HEK293 (cell line): ENCODE results near the gene NOS1AP.
A peak's percentile ranks its signal among the peaks of the same experiment; 100 is the strongest.

Experiments
- CTCF ChIA-PET: fragments of 350-600 bp; formaldehyde crosslinking; extraction: SDS; loops from one replicate; lab custom pipeline; 2021; ENCODE audit warnings: antibody characterized with exemption; lab: Yijun Ruan, JAX
- POLR2A ChIA-PET: fragments of 300-600 bp; formaldehyde crosslinking; extraction: SDS; loops from one replicate; lab custom pipeline; 2020; ENCODE audit warnings: antibody characterized with exemption, inconsistent platforms; lab: Yijun Ruan, JAX
- H3K27ac ChIP-seq: fragments of 200-500 bp; sonication (Bioruptor generic); 2 replicates; pipeline ENCODE4 v1.5.1; 2014; ENCODE audit warnings: low read depth, low read length, control low read depth, inconsistent platforms; ENCODE audit errors: extremely low read depth
- H3K36me3 ChIP-seq, 2 experiments: fragments of 200-500 bp in 1 of 2; sonication (Bioruptor generic) in 1 of 2; 1 replicate in 1 of 2; 2 replicates in 1 of 2; pipeline ENCODE4 v1.5.1; 2014 to 2017; ENCODE audit warnings: inconsistent platforms in 2 of 2, low read length in 2 of 2; ENCODE audit not compliant: control insufficient read depth in 2 of 2, insufficient read depth in 1 of 2
- H3K4me1 ChIP-seq: fragments of 200-500 bp; sonication (Bioruptor generic); 2 replicates; pipeline ENCODE4 v1.5.1; 2014; ENCODE audit warnings: mild to moderate bottlenecking, low read length, inconsistent platforms; ENCODE audit not compliant: control insufficient read depth, insufficient read depth
- H3K4me3 ChIP-seq: 2 replicates; pipeline ENCODE4 v1.5.1; 2011; ENCODE audit warnings: low read depth, mild to moderate bottlenecking, control low read depth, low read length, moderate library complexity
- H3K9me3 ChIP-seq: fragments of 200-500 bp; sonication (Bioruptor generic); 2 replicates; pipeline ENCODE4 v1.5.1; 2014; ENCODE audit warnings: low read depth, low read length, inconsistent platforms; ENCODE audit not compliant: control insufficient read depth, insufficient read depth
- IKZF3 ChIP-seq: fragments of 450-650 bp; IDR thresholded peaks from 2 replicates; pipeline ENCODE4 v1.5.0; 2018; ENCODE audit warnings: missing biosample characterization, mild to moderate bottlenecking, missing genetic modification characterization, moderate library complexity
- SETDB1 ChIP-seq: IDR thresholded peaks from one replicate; pipeline ENCODE4 v1.6.1; 2017; ENCODE audit warnings: mild to moderate bottlenecking, low read length, moderate library complexity, mixed read lengths; ENCODE audit not compliant: insufficient read length
- TCF7L2 ChIP-seq: IDR thresholded peaks from 2 replicates; pipeline ENCODE4 v1.6.1; 2011; ENCODE audit warnings: low read depth, mild to moderate bottlenecking, inconsistent platforms, low read length, moderate library complexity, borderline replicate concordance
- ZBTB10 ChIP-seq: fragments of 450-650 bp; formaldehyde crosslinking; IDR thresholded peaks from 2 replicates; pipeline ENCODE4 v1.5.1; 2016; ENCODE audit warnings: missing biosample characterization, missing genetic modification characterization
- ZNF221 ChIP-seq: fragments of 450-650 bp; formaldehyde crosslinking; IDR thresholded peaks from 2 replicates; pipeline ENCODE4 v1.5.1; 2017; ENCODE audit warnings: missing biosample characterization, missing genetic modification characterization, borderline replicate concordance
- ZNF223 ChIP-seq: fragments of 450-650 bp; formaldehyde crosslinking; IDR thresholded peaks from 2 replicates; pipeline ENCODE4 v1.5.1; 2016; ENCODE audit warnings: missing biosample characterization, missing genetic modification characterization
- ZNF266 ChIP-seq: fragments of 450-650 bp; formaldehyde crosslinking; IDR thresholded peaks from 2 replicates; pipeline ENCODE4 v1.5.1; 2016; ENCODE audit warnings: missing biosample characterization, missing genetic modification characterization, low read depth
- ZNF280D ChIP-seq: fragments of 450-650 bp; formaldehyde crosslinking; IDR thresholded peaks from 2 replicates; pipeline ENCODE4 v1.5.1; 2016; ENCODE audit warnings: missing biosample characterization, missing genetic modification characterization
- ZNF366 ChIP-seq: fragments of 450-650 bp; formaldehyde crosslinking; conservative IDR thresholded peaks from 2 replicates; pipeline ENCODE4 v1.5.1; 2016; ENCODE audit warnings: missing biosample characterization, missing genetic modification characterization
- ZNF394 ChIP-seq: fragments of 450-650 bp; formaldehyde crosslinking; IDR thresholded peaks from 2 replicates; pipeline ENCODE4 v1.5.1; 2016; ENCODE audit warnings: missing biosample characterization, missing genetic modification characterization, mild to moderate bottlenecking, moderate library complexity, borderline replicate concordance
- ZNF488 ChIP-seq: fragments of 450-650 bp; formaldehyde crosslinking; IDR thresholded peaks from 2 replicates; pipeline ENCODE4 v1.5.1; 2016; ENCODE audit warnings: missing biosample characterization, missing genetic modification characterization
- ZNF549 ChIP-seq: fragments of 450-650 bp; IDR thresholded peaks from 2 replicates; pipeline ENCODE4 v1.5.1; 2018; ENCODE audit warnings: missing biosample characterization, missing genetic modification characterization, mild to moderate bottlenecking, inconsistent platforms, moderate library complexity
- ZNF596 ChIP-seq: fragments of 450-650 bp; IDR thresholded peaks from 2 replicates; pipeline ENCODE4 v1.5.0; 2018; ENCODE audit warnings: missing biosample characterization, mild to moderate bottlenecking, missing genetic modification characterization, moderate library complexity
- ZNF792 ChIP-seq: fragments of 450-650 bp; formaldehyde crosslinking; IDR thresholded peaks from 2 replicates; pipeline ENCODE4 v1.5.1; 2016; ENCODE audit warnings: missing biosample characterization, missing genetic modification characterization
- ZSCAN18 ChIP-seq: fragments of 450-650 bp; formaldehyde crosslinking; IDR thresholded peaks from 2 replicates; pipeline ENCODE4 v1.5.1; 2016; ENCODE audit warnings: missing biosample characterization, missing genetic modification characterization
- ZSCAN23 ChIP-seq: fragments of 450-650 bp; formaldehyde crosslinking; IDR thresholded peaks from 2 replicates; pipeline ENCODE4 v1.5.1; 2016; ENCODE audit warnings: missing biosample characterization, missing genetic modification characterization

Gene NOS1AP

GRCh38 chr1:162416215-162416614, 346.7 kb downstream of the NOS1AP start:
- Histone ChIP-seq H3K4me1 (no peaks in the 10 kb centered on the region), H3K36me3 (no peaks in the 10 kb centered on the region), H3K27ac (no peak overlapping the region), H3K4me3 (no peak overlapping the region), H3K9me3 (no peaks in the 10 kb centered on the region)
- ChIA-PET CTCF (no interaction called here), POLR2A (no interaction called here)
- peak; percentile 45; the same call in 1 of the 2 replicates for TF ChIP-seq ZNF366 (tag by site-specific recombination)
- no peak for TF ChIP-seq ZNF221

GRCh38 chr1:162416909-162417308, 347.4 kb downstream of the NOS1AP start:
- H3K4me3 ChIP-seq: no peak overlapping the region
- ChIA-PET CTCF (no interaction called here), POLR2A (no interaction called here)
- no peak for TF ChIP-seq ZSCAN18
- no peak for TF ChIP-seq ZNF266 (tag by site-specific recombination)
- TF ChIP-seq ZBTB10: no peak
- TF ChIP-seq ZNF223 (tag by site-specific recombination): no peak
- TF ChIP-seq, all 188 proteins: peak for 0
- Histone ChIP-seq H3K27ac (no peak overlapping the region), H3K36me3 (no peaks in the 10 kb centered on the region), H3K9me3 (no peaks in the 10 kb centered on the region), H3K4me1 (no peaks in the 10 kb centered on the region)

GRCh38 chr1:162417650-162418049, 348.2 kb downstream of the NOS1AP start:
- Histone ChIP-seq H3K36me3 (no peaks in the 10 kb centered on the region), H3K4me3 (no peak overlapping the region), H3K9me3 (no peaks in the 10 kb centered on the region), H3K4me1 (no peaks in the 10 kb centered on the region), H3K27ac (no peak overlapping the region)
- ChIA-PET POLR2A (no interaction called here), CTCF (interaction anchor here (0.9 kb wide), 1 partner anchor 361 kb away, joined by 3 read pairs; no protein-coding TSS in a partner anchor)
- TF ChIP-seq TCF7L2: no peak
- TF ChIP-seq ZSCAN23 (tag by site-specific recombination): no peak
- no peak for TF ChIP-seq ZNF792 (tag by site-specific recombination)
- TF ChIP-seq ZNF488 (tag by site-specific recombination): no peak
- TF ChIP-seq ZNF280D: no peak
- TF ChIP-seq ZNF394 (tag by site-specific recombination): no peak
- TF ChIP-seq IKZF3: no peak
- no peak for TF ChIP-seq SETDB1
- no peak for TF ChIP-seq ZNF549
- no peak for TF ChIP-seq ZNF596 (tag by site-specific recombination)
